GM23338 (cell line): Measurements from ENCODE around the gene PDIA2. TPM values are rescaled to one million over a fixed set of nuclear protein-coding genes. Genes with fewer than 3 reads are reported as not detected.

Source experiments
- ATAC-seq: fragments of 200-7000 bp; cut with Tn5 transposase; 3 replicates; pipeline ENCODE4 v1.9.1; 2020
- DNase-seq: peaks from one replicate; pipeline ENCODE4 v3.0.0-alpha.2; 2015; ENCODE audit warnings: low spot score
- H2AFZ ChIP-seq: fragments of 200-600 bp; sonication (generic); 2 replicates; pipeline ENCODE4 v1.8.0; 2016; ENCODE audit warnings: antibody characterized with exemption, mild to moderate bottlenecking, moderate library complexity
- H3F3A ChIP-seq: fragments of 200-600 bp; sonication (generic); replicated peaks from 2 replicates; pipeline ENCODE4 v1.8.0; 2017; ENCODE audit warnings: antibody characterized with exemption, mixed run types, low read depth
- H3K27ac ChIP-seq: fragments of 200-600 bp; sonication (generic); 2 replicates; pipeline ENCODE4 v1.6.1; 2016; ENCODE audit warnings: low read depth
- H3K27me3 ChIP-seq: fragments of 200-600 bp; sonication (generic); 2 replicates; pipeline ENCODE4 v1.8.0; 2016; ENCODE audit warnings: mild to moderate bottlenecking, mixed run types, moderate library complexity; ENCODE audit not compliant: insufficient read depth
- H3K36me3 ChIP-seq: fragments of 200-600 bp; sonication (generic); 2 replicates; pipeline ENCODE4 v1.8.0; 2016; ENCODE audit warnings: mild to moderate bottlenecking; ENCODE audit not compliant: insufficient read depth
- H3K4me1 ChIP-seq: fragments of 200-600 bp; sonication (generic); 2 replicates; pipeline ENCODE4 v1.8.0; 2016; ENCODE audit warnings: mild to moderate bottlenecking, moderate library complexity; ENCODE audit not compliant: insufficient read depth
- H3K4me2 ChIP-seq: fragments of 200-600 bp; sonication (generic); 2 replicates; pipeline ENCODE4 v1.7.1; 2017; ENCODE audit warnings: mixed run types
- H3K4me3 ChIP-seq: fragments of 200-600 bp; sonication (generic); 2 replicates; pipeline ENCODE4 v1.6.1; 2016; ENCODE audit warnings: mixed run types
- H3K79me2 ChIP-seq: fragments of 200-600 bp; sonication (generic); replicated peaks from 2 replicates; pipeline ENCODE4 v1.8.0; 2017; ENCODE audit warnings: mild to moderate bottlenecking; ENCODE audit not compliant: insufficient read depth
- H3K9me2 ChIP-seq: fragments of 200-600 bp; sonication (generic); 2 replicates; pipeline ENCODE4 v1.8.0; 2017; ENCODE audit not compliant: insufficient read depth
- H4K20me1 ChIP-seq: fragments of 200-600 bp; sonication (generic); replicated peaks from 2 replicates; pipeline ENCODE4 v1.8.0; 2017; ENCODE audit warnings: mild to moderate bottlenecking; ENCODE audit not compliant: insufficient read depth
- H3K27ac Mint-ChIP-seq: 2 replicates; pipeline ENCODE4 v1.8.0; 2020; ENCODE audit warnings: inconsistent platforms, mild to moderate bottlenecking, moderate library complexity, mixed read lengths
- H3K27me3 Mint-ChIP-seq: 3 replicates; pipeline ENCODE4 v1.8.0; 2022; ENCODE audit warnings: low read depth, mild to moderate bottlenecking, moderate library complexity, mixed read lengths, inconsistent platforms; ENCODE audit not compliant: insufficient read depth, poor library complexity
- H3K36me3 Mint-ChIP-seq: 3 replicates; pipeline ENCODE4 v1.8.0; 2021; ENCODE audit warnings: low read depth, mild to moderate bottlenecking, inconsistent platforms, moderate library complexity, mixed read lengths
- H3K4me1 Mint-ChIP-seq: 3 replicates; pipeline ENCODE4 v1.8.0; 2020; ENCODE audit warnings: mild to moderate bottlenecking, inconsistent platforms, mixed read lengths
- H3K4me3 Mint-ChIP-seq: 3 replicates; pipeline ENCODE4 v1.8.0; 2021; ENCODE audit warnings: moderate library complexity, mild to moderate bottlenecking, inconsistent platforms, mixed read lengths
- H3K9me3 Mint-ChIP-seq: 3 replicates; pipeline ENCODE4 v1.8.0; 2020; ENCODE audit warnings: moderate library complexity, mild to moderate bottlenecking, inconsistent platforms, mixed read lengths
- CREB1 ChIP-seq: fragments of 250-450 bp; sonication (Bioruptor Pico); IDR thresholded peaks from 2 replicates; pipeline ENCODE4 v1.5.0; 2020; ENCODE audit warnings: low read depth, mild to moderate bottlenecking, moderate library complexity
- CTCF ChIP-seq, 2 experiments: fragments of 200-600 bp in 1 of 2; sonication (generic) in 1 of 2; conservative IDR thresholded peaks; 2 replicates each; pipeline versions ENCODE4 v1.5.1 to v1.6.1; 2016 to 2017; ENCODE audit warnings: antibody characterized with exemption in 2 of 2, low read depth in 2 of 2, mild to moderate bottlenecking in 2 of 2, moderate library complexity in 1 of 2
- NANOG ChIP-seq: IDR thresholded peaks from 2 replicates; pipeline ENCODE4 v1.6.1; 2016; ENCODE audit warnings: antibody characterized with exemption, borderline replicate concordance
- POLR2AphosphoS5 ChIP-seq: IDR thresholded peaks from 2 replicates; pipeline ENCODE4 v1.6.1; 2016; ENCODE audit warnings: antibody characterized with exemption, low read depth
- REST ChIP-seq: IDR thresholded peaks from one replicate; pipeline ENCODE4 v1.6.1; 2018; ENCODE audit warnings: antibody characterized with exemption; ENCODE audit not compliant: unreplicated experiment
- ZNF331 ChIP-seq: fragments of 250-450 bp; sonication (Bioruptor Pico); IDR thresholded peaks from 2 replicates; pipeline ENCODE4 v1.5.0; 2020; ENCODE audit warnings: low read depth, mild to moderate bottlenecking, moderate library complexity
- polyA plus RNA-seq: library from polyadenylated mRNA; unstranded; fragments of >200 nt; fragmentation: Nextera tagmentation; extraction: Ambion mirVana; gene quantifications from 2 replicates; pipeline ENCODE4 v1.2.1, GENCODE V29; 2016
- total RNA-seq: library from RNA; depleted of rRNA; stranded (reverse); fragments of >200 nt; shearing (Covaris generic); gene quantifications from 2 replicates; pipeline ENCODE4 v1.2.3, GENCODE V29; 2014

PDIA2 gene
- total and polyA plus RNA-seq, 2 experiments from 2014 or later, result 0.39 to 0.87 TPM

- TF ChIP-seq REST (no peak), POLR2AphosphoS5 (no peak), CTCF (conservative IDR thresholded peaks at IDR 0.05; ENCODE audit: low read depth in 2 of 2) (no peak), ZNF331 (CRISPR knock-in tag) (no peak), CREB1 (no peak), NANOG (no peak)
These were observed 41.7 kb downstream of the PDIA2 start (continued) for GRCh38 chr16:324451-325334.

GRCh38 chr16:325375-326145 lies 42.6 kb downstream of the PDIA2 start:
- Mint-ChIP-seq H3K4me1 (peaks cover 17% of the 10 kb centered on the region), H3K36me3 (0 out of 3 replicates have a peak, but pooled peaks cover 3% of the 10 kb centered on the region), H3K27ac (no peak overlapping the region), H3K27me3 (peaks cover 5% of the 10 kb centered on the region), H3K9me3 (no peaks in the 10 kb centered on the region), H3K4me3 (no peak overlapping the region; the same call in 2 of the 3 replicates)
- no peak overlapping the region for H2AFZ ChIP-seq
- H3K27ac ChIP-seq, result peak overlapping the region; percentile 55; the same call in 1 of the 2 replicates
- 0 out of 2 replicates have a peak, but pooled peaks cover 3% of the 10 kb centered on the region for H3F3A ChIP-seq
- H3K4me1 ChIP-seq, result peaks cover 4% of the 10 kb centered on the region; the same call in 1 of the 2 replicates
- H3K36me3 ChIP-seq, result no peaks in the 10 kb centered on the region
- no peaks in the 10 kb centered on the region for H3K9me2 ChIP-seq
- DNase-seq (no peak), ATAC-seq (no peak)
- no peaks in the 10 kb centered on the region for H3K27me3 ChIP-seq
- H4K20me1 ChIP-seq, result peaks cover 27% of the 10 kb centered on the region
- no peak overlapping the region; the same call in 1 of the 2 replicates for H3K4me2 ChIP-seq
- peaks cover 98% of the 10 kb centered on the region for H3K79me2 ChIP-seq
- no peak overlapping the region for H3K4me3 ChIP-seq
- TF ChIP-seq REST (no peak), CREB1 (no peak), ZNF331 (CRISPR knock-in tag) (no peak), CTCF (conservative IDR thresholded peaks at IDR 0.05; ENCODE audit: low read depth in 2 of 2) (no peak)
